ENCODE data around the gene SPPL2B. TPM values are rescaled to one million over a fixed set of nuclear protein-coding genes. Genes with fewer than 3 reads are reported as not detected.
A peak's percentile ranks its signal among the peaks of the same experiment; 100 is the strongest.
"Not testable (repeated sequence)": the region's sequence is repeated elsewhere in the genome, so short reads cannot be mapped to it uniquely, and the experiment has no call there.

The SPPL2B gene
- total RNA-seq, 2 donors from 2014 or later = 108 to 206 TPM

- no peaks in the 10 kb centered on the region for H3K27me3 ChIP-seq
- TF ChIP-seq CTCF (IDR thresholded peaks at IDR 0.05) = no peak
- intact Hi-C loops (cut with DNase I) = no loop called here
- no peaks in the 10 kb centered on the region for H3K36me3 ChIP-seq
- no peak overlapping the region for H3K27ac ChIP-seq
- no peak overlapping the region for H3K4me3 ChIP-seq
- H3K9ac ChIP-seq (ENCODE audit: low read depth in 2 of 2, low read length in 2 of 2) = peak overlapping the region in 1 of 2 donors; percentile 19
- H3K4me1 ChIP-seq = no peaks in the 10 kb centered on the region
- H3K9me3 ChIP-seq = no peaks in the 10 kb centered on the region
- DNase-seq = peak; percentile 86
These were observed 17.5 kb downstream of the SPPL2B start for GRCh38 chr19:2345794-2346663.

- H3K4me3 ChIP-seq; intact Hi-C loops (cut with DNase I); DNase-seq; H3K36me3 ChIP-seq; H3K9ac ChIP-seq (ENCODE audit: low read depth in 2 of 2, low read length in 2 of 2); H3K4me1 ChIP-seq; H3K9me3 ChIP-seq; H3K27me3 ChIP-seq; H3K27ac ChIP-seq: not testable (repeated sequence)
These were observed 21.3 kb downstream of the SPPL2B start for GRCh38 chr19:2349818-2350217.

GRCh38 chr19:2350656-2351055 lies 22.2 kb downstream of the SPPL2B start:
- Histone ChIP-seq H3K9ac (ENCODE audit: low read depth in 2 of 2, low read length in 2 of 2) (no peak overlapping the region), H3K4me3 (no peak overlapping the region), H3K36me3 (no peaks in the 10 kb centered on the region), H3K4me1 (no peaks in the 10 kb centered on the region), H3K27me3 (no peaks in the 10 kb centered on the region), H3K9me3 (no peaks in the 10 kb centered on the region), H3K27ac (no peak overlapping the region)
- no peak for TF ChIP-seq CTCF (IDR thresholded peaks at IDR 0.05)
- intact Hi-C loops (cut with DNase I) = no loop called here
- DNase-seq = no peak

- H3K9ac ChIP-seq (ENCODE audit: low read depth in 2 of 2, low read length in 2 of 2) = no peak overlapping the region
- H3K9me3 ChIP-seq = no peaks in the 10 kb centered on the region
- intact Hi-C loops (cut with DNase I) = no loop called here
- H3K36me3 ChIP-seq = no peaks in the 10 kb centered on the region
- no peak for TF ChIP-seq CTCF (IDR thresholded peaks at IDR 0.05)
- no peak for DNase-seq
- no peak overlapping the region for H3K27ac ChIP-seq
- no peaks in the 10 kb centered on the region for H3K27me3 ChIP-seq
- no peaks in the 10 kb centered on the region for H3K4me1 ChIP-seq
- H3K4me3 ChIP-seq = no peak overlapping the region
These were observed 23.1 kb downstream of the SPPL2B start for GRCh38 chr19:2351591-2351990.

GRCh38 chr19:2352121-2352520 lies 23.6 kb downstream of the SPPL2B start:
- no peak for TF ChIP-seq CTCF (IDR thresholded peaks at IDR 0.05)
- intact Hi-C loops (cut with DNase I) = no loop called here
- no peak for DNase-seq
- Histone ChIP-seq H3K27ac (no peak overlapping the region), H3K9ac (ENCODE audit: low read depth in 2 of 2, low read length in 2 of 2) (no peak overlapping the region), H3K4me1 (no peaks in the 10 kb centered on the region), H3K9me3 (no peaks in the 10 kb centered on the region), H3K27me3 (no peaks in the 10 kb centered on the region), H3K4me3 (no peak overlapping the region), H3K36me3 (no peaks in the 10 kb centered on the region)

- Histone ChIP-seq H3K4me1 (no peaks in the 10 kb centered on the region), H3K27ac (no peak overlapping the region), H3K4me3 (no peak overlapping the region), H3K36me3 (no peaks in the 10 kb centered on the region), H3K9me3 (no peaks in the 10 kb centered on the region), H3K27me3 (no peaks in the 10 kb centered on the region), H3K9ac (ENCODE audit: low read depth in 2 of 2, low read length in 2 of 2) (no peak overlapping the region)
- no peak for DNase-seq
- no peak for TF ChIP-seq CTCF (IDR thresholded peaks at IDR 0.05)
- intact Hi-C loops (cut with DNase I) = no loop called here
These were observed 24.8 kb downstream of the SPPL2B start for GRCh38 chr19:2353159-2353886.
